GM15510 (cell line): ENCODE measurements around the gene MEAK7.

Experiments used
- POLR2A ChIP-seq: IDR thresholded peaks from 3 replicates; pipeline ENCODE4 v1.6.1; 2011; ENCODE audit warnings: borderline replicate concordance; ENCODE audit not compliant: insufficient read length; ENCODE audit errors: extremely low read depth

MEAK7 gene

GRCh38 chr16:84460406-84461028 lies 43.9 kb downstream of the MEAK7 start:
- TF ChIP-seq POLR2A, result no peak

DNA sequence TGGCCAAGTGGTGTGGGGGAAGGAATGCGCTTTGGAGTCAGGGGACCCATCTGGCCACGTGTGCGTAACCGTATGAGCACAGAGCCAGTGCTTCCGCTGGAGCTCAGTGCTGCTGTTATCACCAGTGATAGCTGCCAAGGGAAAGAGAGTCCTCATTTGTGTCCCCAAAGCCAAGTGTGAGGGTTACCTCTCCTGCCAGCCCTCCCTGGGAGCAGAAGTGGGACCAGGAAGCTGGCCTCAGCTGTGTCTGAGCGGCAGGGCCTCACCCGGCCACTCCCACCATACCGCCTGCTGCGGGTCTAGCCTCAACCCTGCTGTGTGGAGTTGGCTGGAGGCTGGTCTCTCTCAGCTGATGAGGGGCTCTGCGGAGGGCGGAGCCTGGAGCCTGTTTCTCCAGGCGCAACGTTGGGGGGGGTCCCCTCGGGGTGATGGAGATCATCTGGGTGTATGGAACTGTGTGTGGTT lies 44.5 kb downstream of the MEAK7 start:
- TF ChIP-seq POLR2A, result no peak

DNA sequence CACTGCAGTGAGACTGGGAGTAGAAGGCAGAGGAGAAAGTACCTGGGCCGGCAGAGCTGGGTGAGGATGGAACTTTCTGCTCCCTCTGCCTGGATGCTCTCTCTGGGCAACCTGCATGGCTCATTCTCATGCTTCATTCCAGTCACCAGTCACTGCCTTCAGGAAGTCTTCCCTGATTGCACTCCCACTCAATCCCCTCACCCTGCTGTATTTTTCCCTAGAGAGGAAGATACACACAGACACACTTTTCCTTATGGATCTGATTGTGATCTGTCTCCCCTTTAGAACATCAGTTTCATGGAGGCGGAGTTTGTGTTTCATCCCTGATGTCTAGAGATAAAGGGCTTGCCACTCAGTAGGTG lies 44.9 kb downstream of the MEAK7 start:
- TF ChIP-seq POLR2A, result no peak

GRCh38 chr16:84458606-84459532 lies 45.6 kb downstream of the MEAK7 start:
- no peak for TF ChIP-seq POLR2A

GRCh38 chr16:84455031-84455430 lies 49.4 kb downstream of the MEAK7 start:
- no peak for TF ChIP-seq POLR2A
